ENCODE measurements around the gene SLC35D2.

DNA sequence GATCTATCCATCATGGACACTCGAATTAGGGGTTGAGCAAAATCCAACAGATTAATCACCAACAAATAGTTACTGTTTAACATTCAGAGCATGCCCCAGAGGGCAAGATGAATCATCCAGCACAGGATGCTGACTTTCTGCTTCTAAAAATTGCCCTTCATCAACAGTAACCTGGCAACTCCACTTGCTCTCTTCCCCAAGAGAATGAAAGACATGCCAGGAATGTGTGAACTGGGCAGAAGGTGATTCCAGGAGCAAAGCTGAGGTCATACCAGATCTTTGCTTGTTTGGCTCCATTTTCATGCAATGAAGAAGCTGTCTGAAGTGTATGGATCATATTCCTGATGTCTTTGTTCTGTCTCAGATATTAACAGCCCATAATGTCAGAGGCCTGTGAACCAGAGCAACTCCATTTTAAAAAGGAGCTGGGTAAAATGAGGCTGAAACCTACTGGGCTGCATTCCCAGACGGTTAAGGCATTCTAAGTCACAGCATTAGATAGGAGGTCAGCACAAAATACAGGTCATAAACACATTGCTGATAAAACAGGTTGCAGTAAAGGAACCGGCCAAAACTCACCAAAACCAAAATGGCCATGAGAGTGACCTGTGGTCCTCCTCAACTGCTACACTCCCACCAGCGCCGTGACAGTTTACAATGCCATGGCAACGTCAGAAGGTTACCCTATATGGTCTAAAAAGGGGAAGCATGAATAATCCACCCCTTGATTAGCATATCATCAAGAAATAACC lies 37.1 kb upstream of the SLC35D2 start:
- TF ChIP-seq, protein P1, sequence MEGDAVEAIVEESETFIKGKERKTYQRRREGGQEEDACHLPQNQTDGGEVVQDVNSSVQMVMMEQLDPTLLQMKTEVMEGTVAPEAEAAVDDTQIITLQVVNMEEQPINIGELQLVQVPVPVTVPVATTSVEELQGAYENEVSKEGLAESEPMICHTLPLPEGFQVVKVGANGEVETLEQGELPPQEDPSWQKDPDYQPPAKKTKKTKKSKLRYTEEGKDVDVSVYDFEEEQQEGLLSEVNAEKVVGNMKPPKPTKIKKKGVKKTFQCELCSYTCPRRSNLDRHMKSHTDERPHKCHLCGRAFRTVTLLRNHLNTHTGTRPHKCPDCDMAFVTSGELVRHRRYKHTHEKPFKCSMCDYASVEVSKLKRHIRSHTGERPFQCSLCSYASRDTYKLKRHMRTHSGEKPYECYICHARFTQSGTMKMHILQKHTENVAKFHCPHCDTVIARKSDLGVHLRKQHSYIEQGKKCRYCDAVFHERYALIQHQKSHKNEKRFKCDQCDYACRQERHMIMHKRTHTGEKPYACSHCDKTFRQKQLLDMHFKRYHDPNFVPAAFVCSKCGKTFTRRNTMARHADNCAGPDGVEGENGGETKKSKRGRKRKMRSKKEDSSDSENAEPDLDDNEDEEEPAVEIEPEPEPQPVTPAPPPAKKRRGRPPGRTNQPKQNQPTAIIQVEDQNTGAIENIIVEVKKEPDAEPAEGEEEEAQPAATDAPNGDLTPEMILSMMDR (IDR thresholded peaks at IDR 0.05), result no peak
- TF ChIP-seq POLR2A (IDR thresholded peaks at IDR 0.05), result no peak

Data from heart left ventricle (tissue), 13 donors.